ENCODE data around the gene GLYR1.

GLYR1 gene

DNA sequence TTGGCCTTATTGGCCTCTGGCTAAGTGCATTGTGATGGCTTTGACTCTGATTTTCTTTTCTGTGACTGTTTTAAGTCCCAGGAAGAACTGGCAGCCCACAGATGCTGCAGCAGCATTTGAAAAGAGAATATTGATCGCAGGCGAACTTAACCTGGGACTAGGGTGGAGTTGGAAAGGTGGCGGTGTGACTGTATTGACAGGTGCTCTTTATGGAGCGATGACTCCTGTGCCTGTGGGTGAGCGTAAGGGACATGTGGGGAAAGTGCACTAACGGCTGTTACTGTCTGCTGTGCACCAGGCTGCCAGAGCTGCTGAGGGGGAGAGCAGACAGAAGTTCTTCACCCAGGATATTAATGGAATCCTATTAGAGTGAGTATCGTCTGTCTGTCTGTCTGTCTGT lies 21.4 kb upstream of the GLYR1 start:
- H3K36me3 Mint-ChIP-seq (ENCODE audit: low read depth) = peaks cover 77% of the 10 kb centered on the region
- no peak overlapping the region for H3K4me3 Mint-ChIP-seq
- no peak overlapping the region for H3K27ac Mint-ChIP-seq
- H3K27me3 Mint-ChIP-seq = no peaks in the 10 kb centered on the region
- H3K9me3 Mint-ChIP-seq = no peaks in the 10 kb centered on the region
- no peak for DNase-seq
- peaks cover 17% of the 10 kb centered on the region for H3K4me1 Mint-ChIP-seq (ENCODE audit: low read depth)

- Mint-ChIP-seq H3K9me3 (no peaks in the 10 kb centered on the region), H3K4me1 (ENCODE audit: low read depth) (peaks cover 20% of the 10 kb centered on the region), H3K36me3 (ENCODE audit: low read depth) (peaks cover 77% of the 10 kb centered on the region), H3K4me3 (no peak overlapping the region), H3K27me3 (no peaks in the 10 kb centered on the region), H3K27ac (no peak overlapping the region)
- no peak for DNase-seq
Observed at GRCh38 chr16:4868026-4868425, 20.9 kb upstream of the GLYR1 start.

GRCh38 chr16:4866586-4866985 lies 19.5 kb upstream of the GLYR1 start:
- DNase-seq = no peak
- Mint-ChIP-seq H3K9me3 (no peaks in the 10 kb centered on the region), H3K27me3 (no peaks in the 10 kb centered on the region), H3K4me1 (ENCODE audit: low read depth) (peaks cover 26% of the 10 kb centered on the region), H3K4me3 (no peak overlapping the region), H3K36me3 (ENCODE audit: low read depth) (peaks cover 78% of the 10 kb centered on the region), H3K27ac (no peak overlapping the region)

- H3K36me3 Mint-ChIP-seq (ENCODE audit: low read depth) = peaks cover 80% of the 10 kb centered on the region
- DNase-seq = no peak
- H3K27ac Mint-ChIP-seq = no peak overlapping the region
- no peaks in the 10 kb centered on the region for H3K9me3 Mint-ChIP-seq
- H3K4me1 Mint-ChIP-seq (ENCODE audit: low read depth) = peaks cover 28% of the 10 kb centered on the region
- H3K4me3 Mint-ChIP-seq = no peak overlapping the region
- no peaks in the 10 kb centered on the region for H3K27me3 Mint-ChIP-seq
Observed at GRCh38 chr16:4865231-4865860, 18.3 kb upstream of the GLYR1 start.

GRCh38 chr16:4864728-4865127 lies 17.6 kb upstream of the GLYR1 start:
- no peak for DNase-seq
- peaks cover 28% of the 10 kb centered on the region for H3K4me1 Mint-ChIP-seq (ENCODE audit: low read depth)
- H3K27ac Mint-ChIP-seq = no peak overlapping the region
- no peaks in the 10 kb centered on the region for H3K9me3 Mint-ChIP-seq
- peaks cover 78% of the 10 kb centered on the region for H3K36me3 Mint-ChIP-seq (ENCODE audit: low read depth)
- no peak overlapping the region for H3K4me3 Mint-ChIP-seq
- H3K27me3 Mint-ChIP-seq = no peaks in the 10 kb centered on the region

DNA sequence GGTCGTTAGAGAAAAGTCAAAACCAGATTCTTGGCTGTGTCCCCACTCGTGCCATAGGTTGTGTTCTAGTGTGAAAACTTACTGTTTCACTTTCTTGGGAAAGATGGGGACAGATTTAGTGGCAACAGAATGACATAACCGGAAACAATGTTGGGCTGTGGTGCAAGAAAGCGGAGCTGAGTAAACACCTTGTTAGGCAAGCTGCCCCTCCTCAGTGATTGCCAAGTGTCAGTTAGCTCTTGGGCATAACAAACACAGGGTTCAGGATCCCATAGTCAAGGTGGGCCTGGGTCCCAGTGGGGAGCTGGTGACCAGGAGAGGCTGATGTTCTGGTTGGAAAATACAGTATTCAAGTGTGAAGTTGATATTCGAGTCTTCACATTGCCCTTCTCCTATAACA lies 15.6 kb upstream of the GLYR1 start:
- DNase-seq = no peak
- Mint-ChIP-seq H3K36me3 (ENCODE audit: low read depth) (peaks cover 81% of the 10 kb centered on the region), H3K4me1 (ENCODE audit: low read depth) (peaks cover 28% of the 10 kb centered on the region), H3K4me3 (no peak overlapping the region), H3K9me3 (no peaks in the 10 kb centered on the region), H3K27me3 (no peaks in the 10 kb centered on the region), H3K27ac (peak overlapping the region; percentile 9)

GRCh38 chr16:4860727-4861342 lies 13.7 kb upstream of the GLYR1 start:
- no peaks in the 10 kb centered on the region for H3K27me3 Mint-ChIP-seq
- H3K36me3 Mint-ChIP-seq (ENCODE audit: low read depth) = peaks cover 86% of the 10 kb centered on the region
- DNase-seq = no peak
- H3K4me1 Mint-ChIP-seq (ENCODE audit: low read depth) = peaks cover 21% of the 10 kb centered on the region
- H3K27ac Mint-ChIP-seq = no peak overlapping the region
- H3K4me3 Mint-ChIP-seq = no peak overlapping the region
- H3K9me3 Mint-ChIP-seq = no peaks in the 10 kb centered on the region

DNA sequence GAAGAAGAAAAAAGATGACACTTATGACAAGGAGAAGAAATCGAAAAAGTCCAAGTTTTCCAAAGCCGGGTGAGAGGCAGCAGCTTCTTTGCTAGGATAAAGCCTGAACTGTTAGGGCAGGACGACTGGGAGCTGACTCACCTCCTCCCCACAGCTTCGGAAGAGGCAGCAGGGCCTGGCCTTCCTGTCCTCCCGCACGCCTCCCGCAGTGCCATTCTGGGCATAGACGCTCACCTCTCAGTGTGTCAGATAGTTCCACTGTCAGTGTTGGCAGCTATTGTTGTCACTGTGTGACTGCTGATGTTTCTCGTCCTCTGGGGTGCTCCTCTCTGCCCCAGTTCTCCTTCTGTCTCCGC lies 12.8 kb upstream of the GLYR1 start:
- peaks cover 93% of the 10 kb centered on the region for H3K36me3 Mint-ChIP-seq (ENCODE audit: low read depth)
- H3K4me3 Mint-ChIP-seq = no peak overlapping the region
- H3K27me3 Mint-ChIP-seq = no peaks in the 10 kb centered on the region

GRCh38 chr16:4859190-4859899 lies 12.3 kb upstream of the GLYR1 start:
- Mint-ChIP-seq H3K27ac (no peak overlapping the region), H3K27me3 (no peaks in the 10 kb centered on the region), H3K4me1 (ENCODE audit: low read depth) (peaks cover 15% of the 10 kb centered on the region), H3K36me3 (ENCODE audit: low read depth) (peaks cover 93% of the 10 kb centered on the region), H3K4me3 (no peak overlapping the region), H3K9me3 (no peaks in the 10 kb centered on the region)
- no peak for DNase-seq

More for the DNA sequence above, 12.8 kb upstream of the GLYR1 start:
- Mint-ChIP-seq H3K27ac (no peak overlapping the region), H3K4me1 (ENCODE audit: low read depth) (peaks cover 19% of the 10 kb centered on the region), H3K9me3 (no peaks in the 10 kb centered on the region)
- DNase-seq = no peak

DNA sequence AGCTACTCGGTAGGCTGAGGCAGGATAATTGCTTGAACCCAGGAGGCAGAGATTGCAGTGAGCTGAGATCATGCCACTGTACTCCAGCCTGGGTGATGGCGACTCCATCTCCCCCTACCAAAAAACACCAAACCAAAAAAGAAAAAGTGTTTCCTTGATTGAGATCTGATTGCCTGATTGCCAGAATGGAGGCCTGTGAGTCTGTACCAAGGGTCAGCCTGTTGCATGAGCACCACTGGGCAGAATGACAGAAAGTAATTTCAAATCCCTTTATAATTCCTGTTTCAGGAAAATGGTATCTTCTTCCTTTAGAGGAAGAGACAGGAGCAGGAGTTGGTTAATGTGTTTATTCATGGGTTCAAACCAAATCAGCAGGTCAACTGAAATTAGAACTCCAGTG lies 8.7 kb upstream of the GLYR1 start:
- H3K27me3 Mint-ChIP-seq = no peaks in the 10 kb centered on the region
- peaks cover 80% of the 10 kb centered on the region for H3K36me3 Mint-ChIP-seq (ENCODE audit: low read depth)
- H3K27ac Mint-ChIP-seq = no peak overlapping the region

DNA sequence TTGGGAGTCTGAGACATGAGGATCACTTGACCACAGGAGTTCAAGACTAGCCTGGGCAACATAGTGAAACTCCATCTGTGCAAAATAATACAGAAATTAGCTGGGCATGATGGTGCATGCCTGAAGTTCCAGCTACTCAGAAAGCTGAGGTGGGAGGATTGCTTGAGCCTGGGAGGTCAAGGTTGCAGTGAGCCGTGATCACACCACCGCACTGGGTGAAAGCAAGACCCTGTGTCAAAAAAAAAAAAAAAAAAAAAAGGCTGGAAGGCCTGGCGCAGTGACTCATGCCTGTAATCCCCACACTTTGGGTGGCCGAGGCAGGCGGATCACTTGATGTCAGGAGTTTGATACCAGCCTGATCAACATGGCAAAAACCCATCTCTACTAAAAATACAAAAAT lies 8.3 kb upstream of the GLYR1 start:
- H3K4me1 Mint-ChIP-seq (ENCODE audit: low read depth) = peaks cover 19% of the 10 kb centered on the region
- H3K27me3 Mint-ChIP-seq = no peaks in the 10 kb centered on the region
- no peaks in the 10 kb centered on the region for H3K9me3 Mint-ChIP-seq
- H3K27ac Mint-ChIP-seq = no peak overlapping the region
- no peak overlapping the region for H3K4me3 Mint-ChIP-seq
- peaks cover 78% of the 10 kb centered on the region for H3K36me3 Mint-ChIP-seq (ENCODE audit: low read depth)
- no peak for DNase-seq

More for the DNA sequence above, 8.7 kb upstream of the GLYR1 start:
- Mint-ChIP-seq H3K4me3 (no peak overlapping the region), H3K9me3 (no peaks in the 10 kb centered on the region), H3K4me1 (ENCODE audit: low read depth) (peaks cover 14% of the 10 kb centered on the region)
- DNase-seq = no peak

- no peaks in the 10 kb centered on the region for H3K9me3 Mint-ChIP-seq
- no peak overlapping the region for H3K4me3 Mint-ChIP-seq
- H3K27ac Mint-ChIP-seq = peak overlapping the region; percentile 18
- no peak for DNase-seq
- H3K27me3 Mint-ChIP-seq = no peaks in the 10 kb centered on the region
- peaks cover 61% of the 10 kb centered on the region for H3K36me3 Mint-ChIP-seq (ENCODE audit: low read depth)
- peaks cover 42% of the 10 kb centered on the region for H3K4me1 Mint-ChIP-seq (ENCODE audit: low read depth)
Observed at GRCh38 chr16:4852221-4852872, 5.3 kb upstream of the GLYR1 start.

- peak overlapping the region; percentile 51 for H3K4me3 Mint-ChIP-seq
- peaks cover 55% of the 10 kb centered on the region for H3K4me1 Mint-ChIP-seq (ENCODE audit: low read depth)
- H3K27me3 Mint-ChIP-seq = no peaks in the 10 kb centered on the region
- H3K36me3 Mint-ChIP-seq (ENCODE audit: low read depth) = peaks cover 59% of the 10 kb centered on the region
- H3K27ac Mint-ChIP-seq = no peak overlapping the region
- no peak for DNase-seq
- no peaks in the 10 kb centered on the region for H3K9me3 Mint-ChIP-seq
Observed at GRCh38 chr16:4850211-4850610, 3.1 kb upstream of the GLYR1 start.

DNA sequence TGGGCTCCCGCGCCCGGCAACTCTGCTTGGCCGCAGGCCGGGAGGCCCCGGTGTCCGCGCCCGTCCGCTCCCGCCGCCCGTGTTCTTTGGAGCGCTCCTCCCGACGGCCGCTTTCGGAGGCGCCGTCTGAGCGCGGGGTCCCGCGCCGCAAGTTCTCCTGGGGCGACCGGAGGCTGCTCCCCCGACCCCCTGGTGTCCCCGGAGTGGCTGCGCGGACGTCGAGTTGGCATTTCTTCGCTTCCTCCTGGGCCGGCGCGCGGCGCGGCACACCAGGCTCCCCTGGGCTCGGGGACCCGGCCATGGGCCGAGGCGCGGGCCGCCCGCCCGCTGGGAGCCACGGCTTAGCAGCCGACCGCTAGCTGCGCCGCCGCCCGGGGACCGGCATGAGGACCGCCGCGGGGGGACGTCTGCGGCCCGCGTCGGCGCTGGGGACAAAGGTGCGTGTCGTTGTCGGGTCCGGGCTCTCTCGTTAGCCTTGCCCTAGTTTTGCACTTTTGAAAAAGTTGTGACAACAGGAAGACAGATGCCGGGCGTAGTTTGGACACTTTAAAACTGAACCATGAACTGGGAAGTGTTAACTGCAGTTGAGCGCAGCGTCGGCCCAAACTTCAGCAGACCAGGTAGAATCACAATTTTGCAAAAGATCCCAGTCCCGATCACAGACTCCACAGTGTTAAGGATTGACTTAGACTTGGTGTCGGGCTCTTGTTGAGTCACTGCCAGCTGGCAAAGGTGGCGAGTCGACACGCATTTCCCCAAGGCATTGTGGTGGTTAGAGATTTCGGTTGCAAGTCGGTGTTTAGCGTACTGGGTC lies 893 bp upstream of the GLYR1 start:
- peaks cover 63% of the 10 kb centered on the region for H3K4me1 Mint-ChIP-seq (ENCODE audit: low read depth)
- H3K36me3 Mint-ChIP-seq (ENCODE audit: low read depth) = peaks cover 57% of the 10 kb centered on the region
- DNase-seq = no peak
- no peaks in the 10 kb centered on the region for H3K27me3 Mint-ChIP-seq
- H3K4me3 Mint-ChIP-seq = peak overlapping the region; percentile 93
- no peaks in the 10 kb centered on the region for H3K9me3 Mint-ChIP-seq
- peak overlapping the region; percentile 89 for H3K27ac Mint-ChIP-seq

Data from activated T-cell treated with anti-CD3 and anti-CD28 coated beads, Interleukin-2, amount 50 U/mL, for 24 hours (primary cell).